HG03039 (cell line): ENCODE measurements around the gene TTC1.
"Not testable (repeated sequence)": the region's sequence is repeated elsewhere in the genome, so short reads cannot be mapped to it uniquely, and the experiment has no call there.

Experiments
- ATAC-seq: cut with Tn5 transposase; IDR thresholded peaks from one replicate; pipeline ENCODE4 v1.9.1; 2021; ENCODE audit warnings: mild to moderate bottlenecking, moderate library complexity; ENCODE audit not compliant: unreplicated experiment

The TTC1 gene

DNA sequence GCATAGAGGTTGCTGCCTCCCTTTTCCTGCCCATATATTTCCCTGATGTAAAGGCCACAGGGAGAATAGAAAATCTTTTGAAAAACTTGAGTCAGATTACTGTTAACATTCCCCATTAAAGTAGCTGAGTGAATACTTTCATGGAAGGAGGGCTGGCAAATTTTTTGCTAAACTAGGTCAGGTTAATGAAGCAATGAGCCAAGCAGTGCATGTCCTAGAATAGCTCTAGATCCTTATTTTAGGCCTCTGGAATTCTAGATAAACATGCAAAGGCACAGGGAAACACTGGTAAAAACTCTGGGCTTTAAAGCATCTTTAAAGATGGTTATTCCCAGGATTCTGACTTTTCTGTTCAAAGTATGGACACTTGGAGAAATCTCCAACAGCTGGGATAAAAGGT, 27.9 kb downstream of the TTC1 start:
- ATAC-seq = no peak

DNA sequence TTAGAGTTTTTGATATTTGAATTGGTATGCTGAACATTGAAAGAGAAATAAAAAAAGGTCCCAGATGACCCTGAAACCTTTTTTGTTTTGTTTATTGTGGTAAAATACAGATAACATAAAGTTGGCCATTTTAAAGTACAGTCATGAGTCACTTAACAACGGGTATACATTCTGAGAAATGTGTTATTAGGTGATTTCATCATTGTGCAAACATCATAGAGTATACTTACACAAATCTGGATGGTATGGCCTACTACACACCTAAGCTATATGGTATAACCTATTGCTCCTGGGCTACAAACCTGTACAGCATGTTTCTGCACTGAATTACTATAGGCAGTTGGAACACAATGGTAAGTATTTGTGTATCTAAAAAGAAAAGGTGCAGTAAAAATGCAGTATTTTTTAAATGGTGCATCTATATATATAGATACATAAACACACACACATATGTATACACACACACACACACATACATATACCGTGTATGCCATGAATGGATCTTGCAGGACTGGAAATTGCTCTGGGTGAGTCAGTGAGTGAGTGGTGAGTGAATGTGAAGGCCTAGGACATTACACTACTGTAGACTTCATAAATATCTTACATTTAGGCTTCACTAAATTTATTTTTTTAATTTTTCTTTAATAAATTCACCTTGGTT, 31.0 kb downstream of the TTC1 start:
- ATAC-seq = no peak

- no peak for ATAC-seq
Measured at GRCh38 chr5:160040471-160040835, 31.5 kb downstream of the TTC1 start.

GRCh38 chr5:160042671-160043070, 33.7 kb downstream of the TTC1 start:
- ATAC-seq = no peak

DNA sequence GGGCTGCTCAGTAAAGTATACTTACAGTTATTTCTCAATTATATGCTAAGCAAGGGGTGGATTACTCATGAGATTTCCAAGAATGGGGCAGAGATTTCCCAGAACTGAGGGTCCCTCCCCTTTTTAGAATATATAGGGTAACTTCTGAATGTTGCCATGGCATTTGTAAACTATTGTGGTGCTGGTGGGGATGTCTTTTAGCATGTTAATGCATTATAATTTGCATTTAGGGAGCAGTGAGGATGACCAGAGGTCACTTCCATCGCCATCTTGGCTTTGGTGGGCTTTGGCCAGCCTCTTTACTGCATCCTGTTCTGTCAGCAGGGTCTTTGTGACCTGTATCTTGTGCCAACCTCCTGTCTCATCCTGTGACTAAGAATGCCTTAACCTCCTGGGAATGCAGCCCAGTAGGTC, 35.5 kb downstream of the TTC1 start:
- no peak for ATAC-seq

DNA sequence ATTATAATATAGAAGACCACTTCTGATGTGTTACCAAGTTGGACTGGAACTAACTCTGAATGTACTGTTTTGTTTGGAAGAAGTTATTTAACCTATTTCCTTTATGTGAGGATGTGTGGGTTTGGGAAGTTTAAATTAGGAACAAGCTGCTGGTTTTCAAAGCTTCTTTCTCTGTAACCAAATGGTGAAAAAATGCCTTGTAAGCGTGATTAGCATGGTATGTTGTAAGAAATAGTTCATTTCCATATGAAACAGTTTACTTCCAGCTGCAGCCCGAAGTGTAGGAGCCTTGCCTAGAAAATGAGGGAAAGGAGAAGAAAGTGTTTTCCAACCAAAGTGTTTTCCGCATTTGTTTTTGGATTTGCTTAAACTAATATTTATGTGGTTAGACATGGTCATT, 36.0 kb downstream of the TTC1 start:
- ATAC-seq = no peak

DNA sequence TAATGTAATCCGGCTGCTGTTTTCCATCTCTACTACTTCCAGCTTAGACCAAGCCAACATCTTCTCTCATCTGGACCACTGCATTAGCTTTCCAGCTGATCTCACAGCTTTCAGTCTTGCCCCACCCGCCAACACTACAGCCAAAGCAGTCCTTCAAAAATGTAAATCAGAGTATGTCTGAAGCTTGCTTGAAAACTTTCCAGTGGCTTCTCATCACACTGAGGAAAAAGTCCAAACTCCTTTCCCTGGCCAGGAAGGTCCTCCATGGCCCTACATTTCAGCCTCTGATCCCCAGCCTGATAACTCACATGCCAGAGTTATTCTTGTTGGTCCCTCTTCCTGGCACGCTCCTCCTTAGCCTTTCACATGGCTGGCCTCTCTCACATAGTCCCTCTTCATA, 38.5 kb downstream of the TTC1 start:
- no peak for ATAC-seq

- no peak for ATAC-seq
Measured at GRCh38 chr5:160048131-160048530, 39.2 kb downstream of the TTC1 start.

GRCh38 chr5:160049099-160049498, 40.2 kb downstream of the TTC1 start:
- no peak for ATAC-seq

- no peak for ATAC-seq
Measured at GRCh38 chr5:160054047-160054446, 45.1 kb downstream of the TTC1 start.

DNA sequence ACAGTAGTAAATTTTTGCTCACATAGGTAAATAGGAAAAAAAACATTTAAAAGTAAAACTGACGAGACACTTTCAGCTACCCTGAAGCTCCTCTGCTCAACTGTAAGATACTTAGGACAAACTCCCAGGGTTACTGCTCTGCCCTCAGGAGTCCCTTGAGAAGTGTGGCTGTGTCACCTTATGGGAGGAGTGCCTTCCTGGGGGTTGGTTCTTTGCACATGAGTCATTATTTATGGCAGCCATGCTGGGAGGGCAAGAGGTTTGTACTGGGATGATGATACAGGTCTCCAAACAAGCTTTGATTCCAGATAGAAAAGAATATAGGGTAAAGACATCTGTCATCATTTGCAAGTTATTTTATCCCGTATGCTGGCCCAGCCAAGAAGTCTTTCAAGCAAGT, 45.9 kb downstream of the TTC1 start:
- no peak for ATAC-seq

GRCh38 chr5:160057256-160057655, 48.3 kb downstream of the TTC1 start:
- no peak for ATAC-seq

GRCh38 chr5:160060001-160060400, 51.1 kb downstream of the TTC1 start:
- no peak for ATAC-seq

GRCh38 chr5:160061770-160062169, 52.8 kb downstream of the TTC1 start:
- no peak for ATAC-seq

- ATAC-seq = no peak
Measured at GRCh38 chr5:160064417-160064810, 55.5 kb downstream of the TTC1 start.

GRCh38 chr5:160064995-160065614, 56.2 kb downstream of the TTC1 start:
- ATAC-seq = no peak

DNA sequence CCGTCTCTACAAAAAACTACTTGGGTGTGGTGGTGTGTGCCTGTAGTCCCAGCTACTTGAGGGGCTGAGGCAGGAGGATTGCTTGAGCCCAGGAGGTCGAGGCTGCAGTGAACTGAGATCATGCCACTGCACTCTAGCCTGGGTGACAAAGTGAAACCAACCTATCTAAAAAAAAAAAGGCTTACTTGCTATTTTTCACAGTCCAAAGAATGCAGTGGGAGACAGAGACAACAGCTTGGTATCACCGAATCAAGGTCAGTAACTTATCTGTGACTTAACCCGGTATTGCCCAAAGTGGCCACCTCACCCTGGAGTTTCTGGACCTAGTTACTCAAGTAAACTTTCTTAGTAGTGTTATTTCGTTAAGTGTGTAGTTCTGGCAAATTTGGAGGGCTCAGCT, 60.2 kb downstream of the TTC1 start:
- ATAC-seq = not testable (repeated sequence)

DNA sequence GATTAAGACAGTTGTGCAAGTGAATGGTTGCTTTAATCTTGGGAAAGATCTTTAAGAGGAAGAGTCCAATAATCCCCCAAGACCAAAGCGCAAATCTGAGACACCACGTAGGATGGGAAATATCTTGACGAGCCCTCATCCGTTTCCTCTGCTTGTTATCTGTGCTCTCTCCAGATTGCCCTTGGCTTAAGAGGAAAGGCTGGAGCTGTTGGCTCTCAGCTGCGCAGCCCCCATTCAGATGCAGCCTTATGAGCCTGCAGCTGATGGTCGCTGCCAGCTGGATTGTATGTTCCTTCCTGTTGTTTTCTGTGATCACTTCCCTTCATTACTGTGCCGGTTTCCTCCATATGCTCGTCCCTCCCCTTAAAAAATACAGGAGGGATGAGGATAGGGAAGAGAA, 62.6 kb downstream of the TTC1 start:
- ATAC-seq = no peak

- ATAC-seq = no peak
Measured at GRCh38 chr5:160071916-160072315, 63.0 kb downstream of the TTC1 start.

GRCh38 chr5:160075073-160075472, 66.1 kb downstream of the TTC1 start:
- no peak for ATAC-seq

DNA sequence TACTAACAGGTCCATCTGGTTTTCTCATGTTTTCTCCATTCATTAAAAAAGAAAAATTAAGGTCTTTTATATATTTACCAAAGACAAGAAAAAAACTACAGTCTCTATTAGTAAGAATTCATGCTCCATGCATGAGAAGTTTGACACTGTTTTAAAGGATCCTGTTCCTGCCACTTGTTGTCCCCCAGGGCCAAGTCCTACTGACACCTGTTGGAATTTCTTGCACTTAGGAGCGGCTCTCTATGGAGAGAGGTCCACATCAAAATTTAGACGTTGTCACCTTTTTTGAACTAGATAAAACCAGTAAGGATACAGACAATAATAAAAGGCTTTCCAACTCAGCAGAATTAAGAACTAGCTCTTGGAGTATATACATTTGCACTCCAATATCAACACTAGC, 68.1 kb downstream of the TTC1 start:
- ATAC-seq = no peak

DNA sequence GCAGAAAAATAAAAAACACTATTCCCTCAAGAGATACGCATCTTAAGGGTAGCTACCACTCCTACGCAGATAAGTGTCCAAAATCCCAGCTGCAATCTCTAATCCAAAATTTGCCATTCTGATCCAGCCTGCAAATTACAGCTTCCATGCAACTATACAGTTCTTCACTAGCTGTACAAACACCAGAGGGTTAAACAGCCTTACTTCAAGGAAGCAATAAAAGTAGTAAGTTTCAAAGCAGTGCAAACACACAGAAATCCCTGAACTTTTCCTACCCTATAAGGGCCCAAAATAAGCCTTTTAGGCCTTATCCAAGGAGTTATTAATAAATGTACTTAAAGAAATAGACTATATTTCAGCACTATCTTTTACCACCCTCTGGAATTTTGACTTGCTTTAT, 70.8 kb downstream of the TTC1 start:
- ATAC-seq = no peak

- no peak for ATAC-seq
Measured at GRCh38 chr5:160081495-160081894, 72.6 kb downstream of the TTC1 start.
